HCT116 (cell line): Measurements from ENCODE around the gene ASAP2. TPM values are rescaled to one million over a fixed set of nuclear protein-coding genes. Genes with fewer than 3 reads are reported as not detected.

Experiments used
- ATAC-seq: fragments of 200-7000 bp; cut with Tn5 transposase; 2 replicates; pipeline ENCODE4 v1.9.1; 2020; ENCODE audit warnings: mild to moderate bottlenecking, moderate library complexity
- BruUV-seq: library from RNA; stranded (reverse); fragments of 400-500 nt; replicated peaks from 2 replicates; lab custom pipeline; 2021; lab: Mats Ljungman, UMichigan
- CTCF ChIA-PET: fragments of 300-600 bp; sonication (Branson Sonifier 250); formaldehyde crosslinking; loops from one replicate; lab custom pipeline; 2021; ENCODE audit warnings: antibody characterized with exemption; lab: Charles Lee
- POLR2A ChIA-PET: fragments of 300-600, 350-600 bp; sonication (Branson Sonifier 250); formaldehyde crosslinking; loops from one replicate; lab custom pipeline; 2021; ENCODE audit warnings: antibody characterized with exemption; lab: Charles Lee
- RAD21 ChIA-PET, 2 experiments: fragments of 300-600 bp; sonication (Branson Sonifier 250); formaldehyde crosslinking; loops; one replicate each; lab custom pipeline; 2023; ENCODE audit warnings: low total read pairs in 2 of 2; ENCODE audit not compliant: uncharacterized antibody in 2 of 2, unreplicated experiment in 2 of 2, low non-redundant PET in 1 of 2; lab: Charles Lee
- DNase-seq: peaks from one replicate; pipeline ENCODE4 v3.0.0-alpha.2; 2010; ENCODE audit warnings: low read depth, low spot score
- H2AFZ ChIP-seq: fragments of 200-600 bp; shearing (Covaris generic), sonication (generic); 2 replicates; pipeline ENCODE4 v1.6.1; 2017; ENCODE audit warnings: low read depth, mixed run types, mixed read lengths, antibody characterized with exemption, low read length; ENCODE audit not compliant: poor library complexity, severe bottlenecking
- H3K27ac ChIP-seq: 2 replicates; pipeline ENCODE4 v1.5.1; 2012; ENCODE audit warnings: low read depth, low read length
- H3K27me3 ChIP-seq: fragments of 200-600 bp; sonication (generic); 2 replicates; pipeline ENCODE4 v1.6.1; 2016; ENCODE audit warnings: mixed run types, low read length, mixed read lengths; ENCODE audit not compliant: insufficient read depth
- H3K36me3 ChIP-seq, 2 experiments: fragments of 200-500 bp in 1 of 2; fragments of 200-600 bp in 1 of 2; sonication (Bioruptor generic) in 1 of 2; sonication (generic) in 1 of 2; 2 replicates each; pipeline versions ENCODE4 v1.5.1 to v1.6.1; 2014 to 2016; ENCODE audit warnings: low read length in 2 of 2, inconsistent platforms in 1 of 2, mixed read lengths in 1 of 2, mixed run types in 1 of 2; ENCODE audit not compliant: insufficient read depth in 2 of 2, control insufficient read depth in 1 of 2
- H3K4me1 ChIP-seq, 2 experiments: fragments of 200-600 bp in 1 of 2; sonication (generic) in 1 of 2; 2 replicates each; pipeline versions ENCODE4 v1.5.1 to v1.6.1; 2012 to 2017; ENCODE audit warnings: low read length in 2 of 2, inconsistent platforms in 1 of 2, mild to moderate bottlenecking in 1 of 2, mixed read lengths in 1 of 2, mixed run types in 1 of 2, moderate library complexity in 1 of 2; ENCODE audit not compliant: insufficient read depth in 2 of 2, control insufficient read depth in 1 of 2
- H3K4me2 ChIP-seq: fragments of 200-600 bp; sonication (generic); 2 replicates; pipeline ENCODE4 v1.6.1; 2017; ENCODE audit warnings: mixed run types, low read length, mixed read lengths
- H3K4me3 ChIP-seq, 2 experiments: fragments of 200-600 bp in 1 of 2; sonication (generic) in 1 of 2; replicated peaks in 1 of 2; 2 replicates each; pipeline ENCODE4 v1.5.1; 2011 to 2016; ENCODE audit warnings: low read length in 2 of 2, control low read depth in 1 of 2, low read depth in 1 of 2, mild to moderate bottlenecking in 1 of 2, mixed read lengths in 1 of 2, mixed run types in 1 of 2
- H3K79me2 ChIP-seq: fragments of 200-600 bp; sonication (generic); 2 replicates; pipeline ENCODE4 v1.6.1; 2017; ENCODE audit warnings: mild to moderate bottlenecking, mixed run types, low read length, moderate library complexity, mixed read lengths; ENCODE audit not compliant: insufficient read depth
- H3K9ac ChIP-seq: fragments of 200-600 bp; sonication (generic); 2 replicates; pipeline ENCODE4 v1.6.1; 2016; ENCODE audit warnings: low read length, mixed read lengths
- H3K9me2 ChIP-seq: fragments of 200-600 bp; sonication (generic), shearing (Covaris generic); 2 replicates; pipeline ENCODE4 v1.6.1; 2017; ENCODE audit warnings: mixed run types, mild to moderate bottlenecking, moderate library complexity; ENCODE audit not compliant: insufficient read depth
- H3K9me3 ChIP-seq, 2 experiments: fragments of 200-500 bp in 1 of 2; fragments of 200-600 bp in 1 of 2; sonication (Bioruptor generic) in 1 of 2; sonication (generic) in 1 of 2; 2 replicates each; pipeline ENCODE4 v1.6.1; 2014 to 2017; ENCODE audit warnings: low read length in 2 of 2, mixed read lengths in 2 of 2, inconsistent platforms in 1 of 2, low read depth in 1 of 2, mild to moderate bottlenecking in 1 of 2, mixed run types in 1 of 2, moderate library complexity in 1 of 2; ENCODE audit not compliant: control insufficient read depth in 1 of 2, insufficient read depth in 1 of 2
- H4K20me1 ChIP-seq: fragments of 200-600 bp; sonication (generic), shearing (Covaris generic); 2 replicates; pipeline ENCODE4 v1.6.1; 2017; ENCODE audit warnings: mixed run types, mild to moderate bottlenecking, moderate library complexity; ENCODE audit not compliant: insufficient read depth
- CBX3 ChIP-seq: IDR thresholded peaks from 2 replicates; pipeline ENCODE4 v1.6.1; 2012; ENCODE audit warnings: low read depth
- EZH2 ChIP-seq: fragments of 200-600 bp; sonication (generic); IDR thresholded peaks from 2 replicates; pipeline ENCODE4 v1.6.1; 2017; ENCODE audit warnings: antibody characterized with exemption, mixed run types
- FOSL1 ChIP-seq: IDR thresholded peaks from 2 replicates; pipeline ENCODE4 v1.6.1; 2012; ENCODE audit warnings: low read depth
- POLR2A ChIP-seq: IDR thresholded peaks from 2 replicates; pipeline ENCODE4 v1.7.0; 2011; ENCODE audit warnings: borderline replicate concordance; ENCODE audit not compliant: insufficient read depth, insufficient read length; ENCODE audit errors: extremely low read depth
- RAD21 ChIP-seq: IDR thresholded peaks from 2 replicates; pipeline ENCODE4 v1.6.1; 2012; ENCODE audit warnings: low read depth, mild to moderate bottlenecking
- SIN3A ChIP-seq: IDR thresholded peaks from 2 replicates; pipeline ENCODE4 v1.6.1; 2012; ENCODE audit warnings: low read depth
- SP1 ChIP-seq: IDR thresholded peaks from 2 replicates; pipeline ENCODE4 v1.6.1; 2012; ENCODE audit warnings: low read depth
- TCF7L2 ChIP-seq: IDR thresholded peaks from 2 replicates; pipeline ENCODE4 v1.7.0; 2011; ENCODE audit warnings: borderline replicate concordance, inconsistent platforms; ENCODE audit not compliant: insufficient read depth, insufficient read length; ENCODE audit errors: extremely low read depth
- YY1 ChIP-seq: IDR thresholded peaks from 2 replicates; pipeline ENCODE4 v1.6.1; 2011; ENCODE audit warnings: low read length, low read depth, moderate library complexity, mild to moderate bottlenecking; ENCODE audit not compliant: insufficient replicate concordance; ENCODE audit errors: extremely low read depth
- intact Hi-C: fragments of 100-400 bp; cut with micrococcal nuclease; formaldehyde crosslinking; loops from 2 replicates; pipeline ENCODE4 v1.10.0; 2022
- total RNA-seq: library from RNA; stranded (reverse); gene quantifications from one replicate; pipeline ENCODE4 v1.2.1, GENCODE V29; 2021; ENCODE audit not compliant: unreplicated experiment

Gene ASAP2
- total RNA-seq, 1 experiment from 2014 or later = 16.5 TPM

DNA sequence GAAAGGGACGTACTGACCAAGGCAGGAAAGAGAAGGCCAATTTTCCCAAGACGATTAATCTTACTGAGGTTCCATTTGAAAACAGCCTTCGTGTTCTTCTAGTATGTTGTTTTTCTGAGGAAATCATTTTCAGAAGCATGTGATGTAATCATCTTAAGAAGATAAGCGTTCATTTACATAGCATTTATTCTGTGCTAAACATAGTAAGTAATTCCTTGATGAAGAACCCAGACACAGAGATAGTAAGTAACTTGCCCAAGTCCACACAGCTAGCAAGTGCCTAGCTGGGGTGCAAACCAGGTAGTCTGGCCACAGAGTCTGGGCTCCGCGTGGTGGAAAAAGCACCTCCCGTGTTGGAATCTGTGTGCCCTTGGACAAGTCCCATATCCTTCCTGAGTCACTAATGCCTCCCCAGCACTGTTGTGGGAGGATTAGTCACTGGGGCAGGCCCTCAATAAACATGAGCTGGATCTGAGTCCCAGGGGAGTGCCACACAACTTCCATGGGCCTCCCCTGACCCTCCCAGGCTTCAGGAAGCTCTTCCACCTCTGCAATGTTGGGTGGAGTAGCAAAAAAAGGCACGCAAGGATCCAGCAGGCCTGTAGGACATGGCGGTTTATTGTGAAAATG, 26.9 kb upstream of the ASAP2 start (continued):
- TF ChIP-seq SP1 (peak; percentile 91), FOSL1 (peak; percentile 91), SIN3A (peak; percentile 57; the same call in 1 of the 2 replicates), TCF7L2 (no peak)
- TF ChIP-seq, all 23 proteins: peak for 12

DNA sequence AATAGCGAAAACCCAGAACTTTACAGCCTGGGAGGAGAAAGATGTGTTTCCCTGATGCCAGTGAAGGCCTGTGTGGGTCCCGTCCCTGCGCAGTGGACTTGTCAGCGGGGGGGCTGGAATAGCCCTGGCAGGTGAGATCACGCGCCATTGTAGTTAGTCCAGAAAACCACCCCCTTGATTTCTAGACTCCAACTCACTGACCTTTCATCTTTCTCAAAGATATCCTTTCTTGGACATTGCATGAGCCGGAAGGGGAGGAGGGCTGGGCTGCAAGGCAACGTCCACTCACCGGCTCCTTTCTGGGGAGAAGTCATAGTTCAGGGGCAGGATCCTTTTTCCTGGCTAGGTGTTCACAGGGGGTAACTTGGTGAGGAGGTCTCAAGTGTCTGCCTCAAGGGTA, 22.3 kb upstream of the ASAP2 start:
- ChIA-PET RAD21 (no interaction called here), CTCF (no interaction called here), POLR2A (no interaction called here)
- H3K27ac ChIP-seq = no peak overlapping the region
- TF ChIP-seq CBX3 = no peak
- no peak for TF ChIP-seq POLR2A
- TF ChIP-seq EZH2 = no peak
- no peak for TF ChIP-seq YY1
- no peak for TF ChIP-seq SIN3A
- TF ChIP-seq RAD21 = no peak
- no peaks in the 10 kb centered on the region for H3K27me3 ChIP-seq
- H3K9ac ChIP-seq = no peak overlapping the region
- no peak for ATAC-seq
- no peak overlapping the region for H3K4me2 ChIP-seq
- DNase-seq = no peak
- no peaks in the 10 kb centered on the region; a peak in 1 of 4 replicates for H3K9me3 ChIP-seq
- no peaks in the 10 kb centered on the region for H3K79me2 ChIP-seq
- H3K4me3 ChIP-seq = no peak overlapping the region
- intact Hi-C loops = no loop called here
- H2AFZ ChIP-seq = no peak overlapping the region
- no peaks in the 10 kb centered on the region for H3K9me2 ChIP-seq
- no peaks in the 10 kb centered on the region for H3K36me3 ChIP-seq
- H4K20me1 ChIP-seq = no peaks in the 10 kb centered on the region
- no TSS peak for BruUV-seq
- peaks cover 11 to 18% of the 10 kb centered on the region in 2 experiments for H3K4me1 ChIP-seq
